Nephron (organoid): Measurements from ENCODE around the gene HDAC5.

Source experiments
- H3K27ac Mint-ChIP-seq, 3 experiments: 2 replicates each; pipeline ENCODE4 v1.8.0; 2020; ENCODE audit warnings: mixed read lengths in 3 of 3, mild to moderate bottlenecking in 2 of 3, moderate library complexity in 1 of 3
- H3K27me3 Mint-ChIP-seq: 2 replicates; pipeline ENCODE4 v1.8.0; 2021; ENCODE audit warnings: low read depth, mild to moderate bottlenecking, moderate library complexity, mixed read lengths
- H3K36me3 Mint-ChIP-seq: 2 replicates; pipeline ENCODE4 v1.8.0; 2020; ENCODE audit warnings: low read depth, mixed read lengths
- H3K4me1 Mint-ChIP-seq: 2 replicates; pipeline ENCODE4 v1.8.0; 2020; ENCODE audit warnings: mixed read lengths
- H3K4me3 Mint-ChIP-seq, 3 experiments: 2 replicates each; pipeline ENCODE4 v1.8.0; 2020; ENCODE audit warnings: mild to moderate bottlenecking in 3 of 3, mixed read lengths in 3 of 3, moderate library complexity in 2 of 3
- H3K9me3 Mint-ChIP-seq: 2 replicates; pipeline ENCODE4 v1.8.0; 2020; ENCODE audit warnings: mixed read lengths
- CTCF ChIP-seq, 3 experiments: fragments of 200-600 bp; sonication (generic); IDR thresholded peaks; one replicate each; pipeline ENCODE4 v1.5.0; 2021; ENCODE audit warnings: antibody characterized with exemption in 3 of 3; ENCODE audit not compliant: unreplicated experiment in 3 of 3

Gene HDAC5

GRCh38 chr17:44123356-44124117 lies at the start of gene HDAC5:
Gene HDAC5, minus strand, starts transcription at chr17:44123641. Its CDS starts 6,126 bp downstream, at chr17:44117515.
- Mint-ChIP-seq H3K27me3 (no peaks in the 10 kb centered on the region), H3K4me3 (peak within 1 kb of the TSS; percentile 95 to 96 (median 96)), H3K36me3 (peaks cover 1% of the 10 kb centered on the region), H3K9me3 (no peaks in the 10 kb centered on the region), H3K27ac (peak within 1 kb of the TSS; percentile 90 to 97 (median 94)), H3K4me1 (peaks cover 41% of the 10 kb centered on the region)
- peak; percentile 37 to 57 (median 40) for TF ChIP-seq CTCF (IDR thresholded peaks at IDR 0.05; ENCODE audit: unreplicated experiment in 3 of 3)

DNA sequence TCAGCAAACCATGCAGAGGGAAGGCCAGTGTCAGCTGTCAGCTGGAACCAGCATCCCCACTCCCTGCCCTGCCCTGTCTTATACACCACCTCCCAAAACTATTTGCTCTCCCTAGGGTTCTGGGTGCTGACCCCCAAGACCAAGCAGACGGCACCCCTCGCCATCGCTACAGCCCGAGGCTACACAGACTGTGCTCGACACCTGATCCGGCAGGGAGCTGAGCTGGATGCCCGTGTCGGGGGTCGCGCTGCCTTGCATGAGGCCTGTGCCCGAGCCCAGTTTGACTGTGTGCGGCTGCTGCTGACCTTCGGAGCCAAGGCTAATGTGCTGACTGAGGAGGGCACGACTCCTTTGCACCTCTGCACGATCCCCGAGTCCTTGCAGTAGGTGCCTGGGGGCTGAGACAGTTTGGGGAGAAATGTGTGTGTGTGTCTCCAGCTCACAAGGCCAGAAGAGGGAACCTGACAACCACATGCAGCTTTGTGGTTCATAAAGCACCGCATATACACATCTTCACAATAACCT lies 48.6 kb upstream of the HDAC5 start:
- Mint-ChIP-seq H3K4me1 (peaks cover 27% of the 10 kb centered on the region), H3K27ac (peak overlapping the region in 2 of 3 experiments; percentile 43), H3K4me3 (peak overlapping the region in 1 of 3 experiments; percentile 57)

DNA sequence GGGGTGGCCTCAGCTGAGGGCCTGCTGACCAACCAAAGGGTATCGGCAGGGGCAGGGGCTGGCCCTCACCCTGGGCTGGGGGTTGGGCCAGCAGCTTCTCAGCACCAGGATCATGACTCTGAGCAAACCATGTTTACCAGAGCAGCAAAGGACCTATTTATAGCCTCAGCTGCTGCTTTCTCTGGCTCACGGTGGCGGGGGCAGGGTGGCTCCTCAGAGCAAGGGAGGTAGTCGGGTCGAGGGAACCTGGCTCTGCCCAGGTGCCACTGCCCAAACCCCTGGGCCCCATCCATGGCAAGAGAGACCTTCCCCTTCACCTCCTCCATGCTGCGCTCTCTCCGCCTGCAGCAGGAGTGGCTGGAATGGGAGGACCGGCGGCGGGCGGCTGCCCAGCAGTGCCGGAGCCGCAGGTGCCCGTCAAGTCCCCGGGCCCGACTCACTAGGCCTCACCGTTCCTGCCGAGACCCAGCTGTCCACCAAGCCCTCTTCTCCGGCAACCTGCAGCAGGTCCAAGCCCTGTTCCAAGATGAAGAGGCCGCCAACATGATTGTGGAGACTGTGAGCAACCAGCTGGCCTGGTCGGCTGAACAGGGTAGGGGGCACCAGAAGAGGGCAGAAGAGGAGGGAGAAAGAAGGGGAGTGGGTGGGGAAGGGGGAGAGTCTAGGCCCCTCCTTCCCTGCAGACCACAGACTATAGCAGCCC lies 47.2 kb upstream of the HDAC5 start, which contains the start of gene ASB16:
TSS of gene ASB16 (plus strand) at position 206 of the 703 bp plus-strand sequence. CDS start at position 292, 86 bp downstream.
- Mint-ChIP-seq H3K9me3 (no peaks in the 10 kb centered on the region), H3K27me3 (no peaks in the 10 kb centered on the region), H3K27ac (peak within 1 kb of the TSS; percentile 22 to 83 (median 80)), H3K36me3 (peaks cover 7% of the 10 kb centered on the region), H3K4me1 (peaks cover 27% of the 10 kb centered on the region), H3K4me3 (peak within 1 kb of the TSS in 2 of 3 experiments; percentile 24 to 62)
- no peak for TF ChIP-seq CTCF (IDR thresholded peaks at IDR 0.05; ENCODE audit: unreplicated experiment in 3 of 3)

More for the DNA sequence above, 48.6 kb upstream of the HDAC5 start:
- no peak for TF ChIP-seq CTCF (IDR thresholded peaks at IDR 0.05; ENCODE audit: unreplicated experiment in 3 of 3)
- Mint-ChIP-seq H3K9me3 (no peaks in the 10 kb centered on the region), H3K36me3 (peaks cover 13% of the 10 kb centered on the region), H3K27me3 (no peaks in the 10 kb centered on the region)

DNA sequence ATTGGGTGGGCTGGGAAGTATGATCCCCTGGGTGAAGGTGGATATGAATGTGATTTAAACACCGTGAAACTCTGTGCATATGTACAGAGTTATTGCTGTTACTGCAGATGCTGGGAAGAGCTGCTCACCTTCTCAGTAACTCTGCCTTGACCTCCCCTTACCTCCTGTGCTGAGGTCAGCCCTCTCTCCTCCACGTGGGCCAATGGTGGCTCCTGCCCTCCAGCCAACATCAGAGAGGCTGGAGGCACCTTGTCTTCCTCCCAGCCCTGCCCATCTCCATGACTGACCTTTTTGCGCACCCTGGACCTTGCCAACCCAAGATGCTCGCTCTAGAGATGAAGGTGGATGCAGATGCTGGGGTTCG lies 46.7 kb upstream of the HDAC5 start:
- peak overlapping the region; percentile 22 to 83 (median 80) for H3K27ac Mint-ChIP-seq
- H3K4me1 Mint-ChIP-seq, result peaks cover 27% of the 10 kb centered on the region
- H3K4me3 Mint-ChIP-seq, result peak overlapping the region in 2 of 3 experiments; percentile 24 to 62
- H3K27me3 Mint-ChIP-seq, result no peaks in the 10 kb centered on the region
- H3K9me3 Mint-ChIP-seq, result no peaks in the 10 kb centered on the region
- H3K36me3 Mint-ChIP-seq, result peaks cover 3% of the 10 kb centered on the region
- TF ChIP-seq CTCF (IDR thresholded peaks at IDR 0.05; ENCODE audit: unreplicated experiment in 3 of 3), result no peak

- TF ChIP-seq CTCF (IDR thresholded peaks at IDR 0.05; ENCODE audit: unreplicated experiment in 3 of 3), result no peak
- Mint-ChIP-seq H3K4me3 (no peak overlapping the region), H3K4me1 (peaks cover 27% of the 10 kb centered on the region), H3K9me3 (no peaks in the 10 kb centered on the region), H3K27ac (no peak overlapping the region), H3K27me3 (no peaks in the 10 kb centered on the region), H3K36me3 (no peaks in the 10 kb centered on the region)
Measured at GRCh38 chr17:44167181-44167861, 43.9 kb upstream of the HDAC5 start.
